SW480 (cell line): Measurements from ENCODE around the gene GTPBP4.

Source experiments
- DNase-seq: peaks from one replicate; pipeline ENCODE4 v3.0.0-alpha.2; 2016; ENCODE audit warnings: low spot score

Gene GTPBP4

DNA sequence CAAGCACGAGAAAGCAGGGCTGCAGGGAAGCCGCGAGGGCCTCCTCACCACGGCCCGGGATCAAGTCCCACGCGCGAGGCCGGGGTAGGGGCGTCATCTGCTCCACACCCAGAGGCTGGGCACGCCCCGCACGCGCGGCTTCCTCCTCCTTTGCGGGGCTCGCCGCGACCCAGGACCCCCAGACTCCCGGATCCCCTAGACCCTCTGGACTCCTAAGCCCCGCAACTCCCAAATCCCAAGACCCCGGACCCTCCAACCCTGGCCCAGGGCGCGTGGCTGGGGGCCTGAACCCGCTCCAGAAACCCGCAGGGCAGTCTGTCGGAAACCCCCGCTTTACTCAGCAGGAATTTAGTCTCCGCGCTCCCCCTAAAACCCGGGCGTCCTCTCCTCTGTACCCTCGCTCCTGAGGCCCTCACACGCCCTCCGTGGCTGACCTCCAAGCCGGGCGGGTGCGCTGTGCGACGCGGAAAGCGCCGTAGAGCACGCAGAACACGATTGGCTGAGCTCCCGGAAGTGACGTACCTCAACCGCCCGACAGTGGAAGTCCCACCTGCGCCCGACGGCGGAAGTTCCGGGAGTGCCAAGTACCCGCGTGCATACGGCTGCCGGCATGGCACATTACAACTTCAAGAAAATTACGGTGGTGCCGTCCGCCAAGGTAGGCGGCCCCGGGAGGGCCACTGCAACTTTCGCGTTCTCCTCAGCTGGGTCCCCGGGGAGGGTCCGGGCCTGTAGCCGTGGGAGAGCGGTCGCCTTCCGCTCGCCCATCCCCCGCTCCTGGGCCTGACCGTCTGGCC, at the start of gene GTPBP4:
Gene GTPBP4, plus strand, starts transcription at position 565 of the 797 bp plus-strand sequence. Its CDS starts 46 bp downstream, at position 611.
- peak; percentile 84 for DNase-seq

DNA sequence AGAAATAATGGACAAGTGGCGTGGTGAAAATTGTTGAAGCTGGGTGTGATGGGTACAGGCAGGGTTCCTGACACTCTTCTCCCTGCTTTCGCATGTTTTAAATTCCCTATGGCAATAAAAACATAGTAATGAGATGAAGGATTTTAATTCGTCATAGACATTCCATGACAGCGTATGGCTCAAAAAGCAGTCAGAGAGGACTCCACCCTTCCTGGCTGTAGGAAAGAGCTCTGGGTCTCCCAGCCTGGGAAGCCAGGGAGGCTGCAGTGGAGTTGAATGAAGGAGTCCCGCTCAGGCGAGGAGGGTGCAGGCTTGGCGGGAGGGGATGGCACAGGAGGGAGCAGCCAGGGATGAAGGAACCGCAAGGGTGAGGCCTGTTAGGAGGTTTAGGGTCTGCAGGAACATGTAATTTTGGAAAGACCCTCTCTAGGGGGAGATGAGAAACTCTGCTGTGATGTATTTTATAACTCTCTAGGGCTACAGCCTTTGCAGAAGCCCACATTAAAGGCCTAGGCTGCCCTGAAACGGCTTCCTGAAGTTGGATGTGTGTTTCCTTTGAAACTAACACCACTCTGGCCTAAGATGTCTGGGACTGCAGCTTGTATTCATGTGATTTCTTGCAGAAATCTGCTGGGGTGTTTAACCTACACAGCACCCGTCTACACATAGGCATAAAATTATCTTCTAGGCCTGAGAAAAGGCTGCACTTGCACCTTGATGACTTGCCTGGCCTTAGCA, 49.1 kb upstream of the GTPBP4 start:
- no peak for DNase-seq

DNA sequence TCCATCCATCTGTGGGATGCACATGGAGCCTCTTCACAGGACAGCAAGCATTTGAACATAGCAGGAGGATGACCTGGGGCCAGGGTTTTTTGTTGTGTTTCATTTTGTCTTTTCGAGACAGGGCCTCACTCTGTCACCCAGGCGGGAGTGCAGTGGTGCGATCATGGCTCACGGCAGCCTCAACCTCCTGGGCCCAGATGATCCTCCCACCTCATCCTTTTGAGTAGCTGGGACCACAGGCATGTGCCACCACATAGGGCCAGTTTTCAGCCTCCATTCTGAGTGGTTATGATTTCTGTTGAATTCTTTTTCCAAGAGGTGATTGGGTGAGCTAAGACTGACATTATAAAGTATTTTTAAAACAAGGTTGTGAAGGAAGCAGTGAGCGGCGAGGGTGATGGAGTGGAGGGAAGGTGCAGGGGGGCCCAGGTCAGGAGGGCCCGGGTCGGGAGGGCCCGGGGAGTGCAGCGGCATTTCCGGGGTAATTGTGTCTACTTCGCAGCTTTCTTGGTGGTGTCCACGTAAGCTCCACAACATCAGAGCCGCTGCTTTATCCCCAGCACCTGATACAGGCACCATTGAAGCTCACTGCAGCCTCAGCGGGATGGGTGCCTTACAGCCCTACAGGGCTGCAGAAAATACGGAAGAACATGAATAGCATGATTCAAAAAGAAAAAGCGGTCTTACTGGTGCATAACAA, 44.8 kb upstream of the GTPBP4 start:
- DNase-seq, result no peak

DNA sequence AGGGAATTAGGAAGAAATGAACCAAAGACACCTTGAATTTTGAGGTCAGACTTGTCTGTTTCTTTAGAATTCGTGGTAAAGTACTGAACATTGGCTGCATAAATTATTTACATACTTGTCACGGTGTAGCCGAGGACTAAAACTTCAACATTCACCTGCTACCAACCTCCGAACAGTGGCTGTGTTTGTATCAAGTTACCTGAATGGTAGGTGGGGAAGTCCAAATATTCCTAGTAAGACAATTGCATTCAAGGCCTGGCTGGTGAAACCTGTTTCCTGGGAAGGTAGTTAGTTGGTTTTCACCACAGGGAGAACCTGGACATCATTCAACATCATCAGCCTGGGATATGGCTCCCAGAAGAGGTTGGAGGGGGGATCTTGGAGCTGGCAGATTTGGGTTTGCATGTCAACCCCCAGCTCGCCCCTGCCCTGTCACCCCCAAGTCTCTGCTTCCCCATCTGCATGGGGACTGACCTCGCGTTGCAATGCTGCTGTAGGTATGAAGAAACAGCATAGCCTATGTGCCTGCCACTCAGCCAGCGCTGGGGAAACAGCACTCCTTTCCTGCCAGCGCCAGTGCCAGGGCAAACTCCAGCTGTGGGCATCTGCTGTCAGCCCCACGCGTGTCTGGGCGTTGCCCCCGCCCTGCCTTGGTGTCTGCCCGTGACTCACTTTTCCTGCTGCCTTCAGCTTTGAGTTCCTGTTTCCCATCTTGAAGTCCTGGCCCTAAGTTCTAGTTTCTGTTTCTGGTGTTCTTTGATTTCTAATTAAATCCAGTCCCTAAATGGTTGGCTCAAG, 44.0 kb upstream of the GTPBP4 start:
- no peak for DNase-seq

DNA sequence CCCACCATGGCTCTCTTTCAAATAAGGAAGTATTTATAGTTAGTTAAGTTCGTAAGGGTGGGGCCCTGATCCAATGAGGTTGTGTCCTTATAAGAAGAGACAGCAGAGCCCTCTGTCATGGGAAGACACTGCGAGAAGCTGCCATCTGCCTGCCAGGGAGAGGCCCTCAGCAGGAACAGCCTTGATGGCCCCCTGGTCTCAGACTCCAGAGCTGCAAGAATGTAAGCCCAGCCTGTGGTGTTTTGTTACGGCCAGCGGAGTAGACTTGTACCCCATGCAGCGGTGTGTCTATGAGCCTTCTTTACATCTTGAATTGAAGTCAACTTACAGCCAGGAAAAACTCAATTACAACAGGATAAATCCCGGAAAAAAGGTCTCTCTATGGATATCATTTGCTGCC, 42.5 kb upstream of the GTPBP4 start:
- no peak for DNase-seq

DNA sequence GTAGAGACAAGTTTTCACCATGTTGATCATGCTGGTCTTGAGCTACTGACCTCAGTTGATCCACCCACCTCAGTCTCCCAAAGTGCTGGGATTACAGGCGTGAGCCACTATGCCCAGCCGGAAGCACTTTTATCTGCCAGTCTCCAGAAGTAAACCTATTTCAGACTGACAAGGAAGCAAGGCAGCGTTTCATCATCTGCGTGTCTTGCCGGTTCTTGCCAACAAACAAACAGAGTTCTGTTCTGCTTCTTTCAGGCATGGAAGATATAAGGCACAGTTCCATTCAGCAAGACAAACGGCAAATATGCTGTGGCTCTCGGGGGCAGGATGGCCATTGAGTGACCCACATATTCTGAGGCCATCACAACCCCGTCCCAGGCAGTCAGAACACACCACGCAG, 41.2 kb upstream of the GTPBP4 start:
- no peak for DNase-seq

DNA sequence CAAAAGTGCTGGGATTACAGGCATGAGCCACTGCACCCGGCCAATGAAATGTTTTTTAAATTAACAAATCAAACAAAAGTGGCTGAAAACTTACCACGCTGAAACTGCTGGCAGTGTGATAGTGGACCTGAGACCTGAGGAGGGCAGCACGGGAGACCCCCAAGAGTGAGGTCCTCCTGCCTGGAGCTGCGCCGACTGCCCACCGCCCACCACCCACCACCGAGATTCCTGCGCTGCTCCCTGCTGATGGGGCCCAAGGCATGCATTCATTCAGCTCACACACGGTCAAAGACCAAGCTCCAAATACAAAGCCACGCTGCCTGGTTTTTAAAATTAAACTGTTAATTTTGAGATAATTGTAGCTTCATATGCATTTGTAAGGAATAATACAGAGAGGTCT, 40.4 kb upstream of the GTPBP4 start:
- DNase-seq, result no peak

DNA sequence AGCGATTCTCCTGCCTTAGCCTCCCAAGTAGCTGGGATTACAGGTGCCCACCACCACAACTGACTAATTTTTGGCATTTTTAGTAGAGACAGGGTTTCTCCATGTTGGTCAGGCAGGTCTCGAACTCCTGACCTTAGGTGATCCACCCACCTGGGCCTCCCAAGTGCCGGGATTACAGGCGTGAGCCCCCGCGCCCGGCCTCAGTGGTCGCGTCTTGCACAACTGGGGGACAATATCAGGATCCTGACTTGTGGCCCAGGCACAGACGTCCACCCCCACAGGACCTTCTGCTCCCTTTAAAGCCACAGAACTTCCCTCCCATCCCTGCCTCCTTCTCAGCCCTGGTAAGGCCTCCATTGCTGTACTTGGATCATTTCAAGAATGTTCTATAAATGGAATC, 39.9 kb upstream of the GTPBP4 start:
- DNase-seq, result no peak

DNA sequence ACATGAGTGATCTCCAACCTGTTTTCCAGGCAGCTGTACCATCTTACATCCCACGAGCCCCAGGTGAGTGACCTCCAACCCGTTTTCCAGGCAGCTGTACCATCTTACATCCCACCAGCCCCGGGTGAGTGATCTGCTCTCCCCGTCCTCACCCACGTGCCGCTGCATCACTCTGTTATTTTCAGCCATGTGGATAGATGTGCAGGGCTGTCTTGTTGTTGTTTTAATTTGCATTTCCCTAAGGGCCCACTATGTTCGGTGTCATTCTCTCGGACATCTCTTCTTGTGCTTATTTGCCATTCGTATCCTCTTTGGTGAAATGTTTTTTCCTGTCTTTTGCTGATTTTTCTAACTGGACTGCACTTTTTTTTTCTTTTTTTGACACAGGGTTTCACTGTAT, 38.8 kb upstream of the GTPBP4 start:
- no peak for DNase-seq

DNA sequence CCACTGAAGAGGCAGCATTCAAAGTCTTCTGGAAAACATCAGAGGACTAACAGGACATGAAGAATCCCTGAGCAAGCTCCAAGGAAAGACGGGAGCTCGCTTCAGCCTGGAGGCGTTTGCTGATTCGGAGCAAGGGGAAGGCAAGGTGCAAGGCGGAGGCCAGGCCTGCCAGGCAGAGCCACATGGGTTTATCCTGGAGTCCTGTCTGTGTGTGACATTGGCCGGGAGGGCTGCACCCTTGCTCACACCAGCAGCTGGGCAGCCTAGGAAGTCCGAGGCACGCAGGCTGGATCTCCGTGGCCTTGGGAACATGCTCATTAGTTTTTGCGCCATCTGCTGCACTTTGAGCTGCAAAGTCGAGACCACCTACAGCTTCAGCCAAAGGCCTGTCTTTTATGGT, 34.4 kb upstream of the GTPBP4 start:
- no peak for DNase-seq

DNA sequence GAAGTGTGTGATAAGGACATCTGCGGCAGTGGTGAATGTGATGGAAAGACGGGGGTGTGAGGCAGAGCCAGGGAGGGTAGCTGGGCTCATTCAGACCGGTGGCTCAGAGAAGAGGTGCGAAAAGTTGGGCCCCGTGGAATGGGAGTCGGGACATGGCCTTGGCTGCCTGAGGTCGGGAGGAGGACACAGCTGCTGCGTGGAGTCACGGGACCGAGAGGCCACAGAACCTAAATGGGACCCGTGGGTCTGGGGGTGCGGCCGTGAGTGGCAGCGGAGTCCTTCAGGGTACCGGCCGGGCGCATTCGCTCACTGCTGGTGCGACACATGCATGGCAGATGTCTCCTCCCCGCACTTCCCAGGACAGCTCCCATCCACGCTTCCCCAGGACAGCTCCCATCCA, 33.8 kb upstream of the GTPBP4 start:
- DNase-seq, result no peak

DNA sequence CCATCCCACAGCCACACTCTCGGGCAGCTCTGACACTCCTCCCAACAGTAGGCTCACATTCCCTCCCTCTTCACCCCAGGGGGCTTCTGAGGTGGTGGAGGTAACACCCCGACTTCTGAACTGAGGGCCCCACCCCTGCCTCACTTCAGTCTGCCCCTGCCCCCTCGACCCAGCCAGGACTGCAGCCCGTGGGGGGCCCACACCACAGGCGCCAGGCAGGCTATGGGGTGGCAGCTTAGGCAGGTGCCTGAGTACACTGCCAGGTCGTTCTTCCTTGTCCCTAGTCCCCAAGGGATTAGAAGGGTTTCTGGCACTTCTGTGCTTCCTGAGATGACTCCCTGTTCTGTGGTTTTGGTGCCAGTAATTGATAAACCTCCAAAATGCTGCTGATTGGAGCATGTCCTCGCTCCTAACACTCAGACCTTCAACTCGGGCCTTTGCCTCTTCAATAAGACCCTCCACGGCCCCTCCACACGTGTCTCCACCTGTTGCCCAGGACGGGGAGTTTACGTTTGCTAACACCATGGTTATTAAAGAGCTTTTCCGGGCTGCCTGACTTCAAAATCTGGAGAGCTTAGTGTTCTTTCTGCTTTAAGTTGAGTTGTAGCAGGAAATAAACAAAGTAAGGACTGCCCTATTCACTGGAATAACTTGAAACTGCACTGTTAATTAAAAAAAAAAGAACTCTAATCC, 33.0 kb upstream of the GTPBP4 start:
- no peak for DNase-seq

DNA sequence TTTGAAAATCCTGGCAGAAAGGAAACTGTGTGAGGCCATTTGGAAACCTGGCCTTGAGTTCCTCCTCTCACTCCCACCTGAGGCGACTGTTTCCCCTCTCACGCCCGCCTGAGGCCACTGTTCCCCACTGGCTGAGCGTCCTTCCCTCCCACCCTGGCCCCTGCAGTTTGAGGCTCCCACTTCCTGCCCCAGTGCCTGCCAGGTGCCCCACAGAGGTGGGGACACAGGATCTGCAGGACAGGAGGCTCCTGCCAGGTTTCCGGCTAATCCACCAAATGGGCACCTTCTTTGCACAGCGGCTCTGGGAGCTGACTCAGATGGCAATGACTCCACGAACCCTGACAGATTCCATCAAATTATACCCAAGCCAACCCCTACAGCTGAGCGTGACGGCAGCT, 32.4 kb upstream of the GTPBP4 start:
- DNase-seq, result no peak

DNA sequence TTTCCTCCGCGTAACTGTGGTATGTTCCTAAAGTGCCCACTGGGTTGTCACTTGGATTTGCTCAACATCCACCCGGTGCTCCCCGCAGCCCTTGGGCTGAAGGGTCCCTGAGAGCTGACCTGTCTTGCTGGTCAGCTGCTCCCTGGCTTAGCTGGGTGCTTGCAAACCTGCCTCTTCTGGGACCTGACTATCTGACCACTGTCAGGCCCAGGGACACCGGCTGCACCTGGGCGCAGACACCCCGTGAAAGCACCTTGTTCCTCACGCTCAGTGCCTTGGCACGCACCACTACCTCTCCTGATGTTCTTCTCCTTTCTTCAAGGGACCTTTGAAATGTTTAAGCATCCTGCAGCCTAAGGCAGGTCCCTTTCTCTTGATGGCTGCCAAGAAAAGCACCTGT, 30.1 kb upstream of the GTPBP4 start:
- no peak for DNase-seq

DNA sequence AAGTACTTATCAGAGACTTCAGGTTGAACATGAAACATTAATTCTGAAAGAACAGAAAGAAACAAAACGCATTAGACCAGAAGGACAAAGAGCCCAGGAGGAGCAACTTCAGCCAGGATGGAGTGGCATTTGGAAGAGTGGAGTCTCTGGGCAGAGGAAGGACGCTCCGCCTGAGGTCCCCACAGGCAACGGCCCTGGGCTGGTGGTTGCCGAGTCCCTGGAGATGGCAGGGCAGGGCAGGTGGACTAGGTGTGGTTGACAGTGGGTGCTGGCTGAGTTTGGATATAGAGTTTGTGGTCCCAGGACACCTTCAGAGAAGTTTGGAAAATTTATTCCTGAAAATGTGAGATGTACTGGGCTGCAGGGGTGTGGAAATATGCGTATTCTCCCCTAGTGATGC, 29.4 kb upstream of the GTPBP4 start:
- no peak for DNase-seq

DNA sequence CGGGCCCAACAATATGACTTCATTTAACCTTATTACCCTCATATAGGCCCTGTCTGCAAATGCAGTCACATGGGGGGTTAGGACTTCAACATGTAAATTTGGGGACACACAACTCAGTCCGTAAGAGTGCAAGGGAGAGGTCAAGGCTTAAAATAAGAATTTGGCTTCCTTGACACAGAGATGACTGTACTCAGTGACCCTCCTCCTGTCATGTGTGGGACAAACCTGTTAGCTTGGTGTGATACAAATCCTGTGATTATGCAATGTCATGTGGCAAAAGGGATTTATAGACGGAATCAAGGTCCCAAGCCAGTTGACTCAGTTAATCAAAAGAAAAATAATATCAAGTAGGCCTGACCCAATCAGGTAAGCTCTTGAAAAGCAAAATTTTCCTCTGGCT, 25.9 kb upstream of the GTPBP4 start:
- DNase-seq, result no peak

DNA sequence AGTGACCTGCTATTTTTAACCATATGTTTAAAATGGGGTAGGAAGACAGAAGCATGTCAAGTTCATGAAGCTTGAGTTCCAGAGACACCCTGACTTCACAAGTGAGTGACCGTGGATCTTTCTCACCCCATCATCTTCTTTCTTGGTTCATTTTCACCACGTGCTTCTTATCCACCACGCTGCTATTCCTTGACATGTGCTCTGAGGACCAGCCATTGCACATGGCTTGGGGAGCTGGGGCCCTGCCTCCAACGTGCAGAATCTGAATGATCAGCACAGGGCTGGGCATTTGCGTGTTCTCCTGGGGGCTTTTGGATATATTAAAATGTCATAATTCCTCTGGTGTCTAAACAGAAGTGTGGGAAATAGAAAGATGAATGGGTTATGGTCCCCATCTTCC, 25.0 kb upstream of the GTPBP4 start:
- DNase-seq, result no peak

DNA sequence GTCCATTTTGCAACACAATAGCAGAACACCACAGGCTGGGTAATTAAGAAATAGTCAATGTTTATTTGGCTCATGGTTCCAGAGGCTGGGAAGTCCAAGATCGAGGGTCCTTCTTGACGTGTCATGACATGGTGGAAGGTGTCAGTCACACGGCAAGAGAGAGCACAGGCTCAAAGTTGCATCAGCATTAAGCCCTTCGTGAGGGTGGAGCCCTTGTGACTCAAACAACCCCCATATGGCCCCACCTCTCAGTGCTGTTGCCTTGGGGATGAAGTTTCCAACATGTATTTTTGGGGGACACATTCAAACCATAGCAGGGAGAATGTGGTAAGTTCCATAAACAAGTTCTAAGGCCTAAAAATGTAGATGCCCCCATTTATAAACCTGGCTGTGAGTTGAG, 24.6 kb upstream of the GTPBP4 start:
- DNase-seq, result no peak

DNA sequence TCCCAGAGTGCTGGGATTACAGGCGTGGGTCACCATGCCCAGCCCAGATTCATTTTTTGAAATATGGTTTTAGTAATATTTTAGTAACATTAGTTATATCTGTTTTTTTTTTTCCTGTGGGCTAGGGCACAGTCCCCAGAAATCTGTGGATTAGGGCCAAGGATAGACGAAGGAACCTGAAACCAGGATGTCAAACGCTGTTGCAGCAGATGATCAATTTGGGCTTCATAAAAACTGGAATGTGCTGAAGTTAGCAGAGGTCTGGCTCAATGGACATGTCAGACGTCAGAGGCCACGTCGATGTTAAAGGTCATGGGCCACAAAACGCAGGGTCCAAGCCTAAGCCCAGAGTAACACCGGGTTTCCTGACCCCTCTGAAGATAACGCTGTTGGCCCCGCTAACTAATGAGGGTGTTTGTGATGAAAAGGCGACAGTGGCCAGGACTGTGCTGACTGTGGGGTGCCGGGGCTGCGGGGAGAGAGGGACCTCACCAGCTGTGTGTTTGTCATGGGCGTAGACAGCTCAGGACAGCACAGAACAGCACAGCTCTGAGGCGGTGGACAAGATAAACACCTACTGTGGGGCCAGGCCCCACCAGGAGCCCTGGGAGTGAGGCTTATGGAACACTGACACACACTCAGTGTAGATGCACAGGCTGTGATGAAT, 23.8 kb upstream of the GTPBP4 start:
- no peak for DNase-seq

DNA sequence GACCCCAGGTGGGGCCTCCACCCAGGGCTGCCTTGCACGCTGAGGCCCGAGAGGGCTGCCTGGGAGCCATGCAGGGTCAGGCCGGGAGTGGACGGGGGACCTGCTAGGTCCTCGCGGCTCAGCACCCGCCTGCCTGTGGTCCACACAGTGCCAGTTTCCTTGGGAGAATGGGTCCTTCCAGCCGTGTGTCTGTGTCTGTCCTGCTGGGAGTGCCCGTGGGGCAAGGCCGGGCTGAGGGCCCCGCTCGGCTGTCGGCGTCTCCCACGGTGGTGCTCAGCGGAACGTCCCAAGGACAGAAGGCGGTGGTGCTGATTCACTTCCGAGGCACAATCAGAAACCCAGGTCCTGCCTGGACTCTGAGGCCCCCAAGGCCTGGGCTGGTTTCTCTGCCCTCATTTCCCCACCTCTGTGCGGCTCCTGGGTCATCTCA, 23.2 kb upstream of the GTPBP4 start:
- no peak for DNase-seq
